Tibial nerve (tissue), 4 donors: ENCODE results near the gene ANKMY1.

ENCODE experiments used
- EP300 ChIP-seq, 2 donors: sonication (generic); formaldehyde crosslinking; IDR thresholded peaks; one replicate each; pipeline ENCODE4 v1.6.1; 2017; ENCODE audit warnings: antibody characterized with exemption in 2 of 2, mild to moderate bottlenecking in 1 of 2
- POLR2A ChIP-seq, 2 donors: fragments of 450-650 bp; IDR thresholded peaks; one replicate each; pipeline ENCODE4 v1.6.1; 2017; ENCODE audit warnings: antibody characterized with exemption in 2 of 2, mild to moderate bottlenecking in 2 of 2, moderate library complexity in 2 of 2
- TF ChIP-seq, protein P1 (sequence below), 5 experiments: fragments of 200-600 bp in 3 of 5; fragments of 450-650 bp in 2 of 5; sonication (generic) in 3 of 5; IDR thresholded peaks; one replicate each; pipeline ENCODE4 v1.5.1; 2016 to 2019; ENCODE audit warnings: antibody characterized with exemption in 5 of 5, mild to moderate bottlenecking in 3 of 5, moderate library complexity in 2 of 5

DNA sequence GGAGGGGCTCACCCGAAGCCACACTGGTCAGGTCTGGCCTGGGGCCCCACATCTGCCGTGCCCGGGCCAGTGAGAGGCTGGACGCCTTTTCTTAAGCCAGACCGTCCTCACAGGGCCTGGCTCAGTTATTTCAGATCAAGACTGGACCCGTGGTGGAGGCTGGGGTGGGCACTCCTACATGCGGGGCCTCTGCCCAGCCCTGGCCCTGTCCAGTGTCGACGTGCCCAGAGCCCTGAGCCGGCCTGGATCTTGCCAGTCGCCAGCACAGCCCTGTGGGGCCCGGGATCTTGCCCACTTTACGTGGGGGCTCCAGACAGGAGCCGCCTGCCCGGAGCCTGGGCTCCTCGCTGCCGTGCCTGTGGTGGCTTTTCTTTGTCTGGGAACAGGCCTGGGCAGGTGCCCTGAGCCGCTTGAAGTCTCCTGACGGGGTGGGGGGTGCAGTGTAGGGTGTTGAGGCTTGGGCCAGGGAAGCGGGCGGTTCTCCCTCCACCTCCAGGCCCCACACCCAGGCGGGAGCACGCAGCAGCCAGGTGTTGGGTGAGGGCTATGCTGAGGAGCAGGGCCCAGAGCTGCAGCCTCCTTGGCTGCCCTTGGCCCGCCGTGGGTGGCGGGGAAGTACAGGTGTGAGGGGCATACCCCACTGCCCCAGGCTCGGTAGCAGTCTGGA is 116.3 kb downstream of the ANKMY1 start:
- TF ChIP-seq POLR2A (IDR thresholded peaks at IDR 0.05) (no peak), EP300 (IDR thresholded peaks at IDR 0.05) (no peak)
- TF ChIP-seq, protein P1, sequence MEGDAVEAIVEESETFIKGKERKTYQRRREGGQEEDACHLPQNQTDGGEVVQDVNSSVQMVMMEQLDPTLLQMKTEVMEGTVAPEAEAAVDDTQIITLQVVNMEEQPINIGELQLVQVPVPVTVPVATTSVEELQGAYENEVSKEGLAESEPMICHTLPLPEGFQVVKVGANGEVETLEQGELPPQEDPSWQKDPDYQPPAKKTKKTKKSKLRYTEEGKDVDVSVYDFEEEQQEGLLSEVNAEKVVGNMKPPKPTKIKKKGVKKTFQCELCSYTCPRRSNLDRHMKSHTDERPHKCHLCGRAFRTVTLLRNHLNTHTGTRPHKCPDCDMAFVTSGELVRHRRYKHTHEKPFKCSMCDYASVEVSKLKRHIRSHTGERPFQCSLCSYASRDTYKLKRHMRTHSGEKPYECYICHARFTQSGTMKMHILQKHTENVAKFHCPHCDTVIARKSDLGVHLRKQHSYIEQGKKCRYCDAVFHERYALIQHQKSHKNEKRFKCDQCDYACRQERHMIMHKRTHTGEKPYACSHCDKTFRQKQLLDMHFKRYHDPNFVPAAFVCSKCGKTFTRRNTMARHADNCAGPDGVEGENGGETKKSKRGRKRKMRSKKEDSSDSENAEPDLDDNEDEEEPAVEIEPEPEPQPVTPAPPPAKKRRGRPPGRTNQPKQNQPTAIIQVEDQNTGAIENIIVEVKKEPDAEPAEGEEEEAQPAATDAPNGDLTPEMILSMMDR (IDR thresholded peaks at IDR 0.05) = no peak
